Putamen (tissue), 1 donor: ENCODE results near the gene OR5AU1.
"Not testable (repeated sequence)": the region's sequence is repeated elsewhere in the genome, so short reads cannot be mapped to it uniquely, and the experiment has no call there.

Source experiments
- DNase-seq: peaks from one replicate; pipeline ENCODE4 v3.0.0-alpha.2; 2016; ENCODE audit warnings: low spot score

OR5AU1 gene

DNA sequence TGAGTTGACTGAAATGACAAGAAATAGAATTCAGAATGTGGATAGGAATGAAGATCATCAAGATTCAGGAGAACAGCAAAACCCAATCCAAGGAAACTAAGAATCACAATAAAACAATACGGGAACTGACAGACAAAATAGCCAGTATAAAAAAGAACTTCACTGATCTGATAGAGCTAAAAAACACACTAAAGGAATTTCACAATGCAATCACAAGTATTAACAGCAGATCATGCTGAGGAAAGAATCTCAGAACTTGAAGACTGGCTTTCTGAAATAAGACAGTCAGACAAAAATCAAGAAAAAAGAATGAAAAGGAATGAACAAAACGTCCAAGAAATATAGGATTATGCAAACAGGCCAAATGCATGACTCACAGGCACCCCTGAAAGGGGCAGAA is 15.3 kb upstream of the OR5AU1 start:
- DNase-seq, result no peak

DNA sequence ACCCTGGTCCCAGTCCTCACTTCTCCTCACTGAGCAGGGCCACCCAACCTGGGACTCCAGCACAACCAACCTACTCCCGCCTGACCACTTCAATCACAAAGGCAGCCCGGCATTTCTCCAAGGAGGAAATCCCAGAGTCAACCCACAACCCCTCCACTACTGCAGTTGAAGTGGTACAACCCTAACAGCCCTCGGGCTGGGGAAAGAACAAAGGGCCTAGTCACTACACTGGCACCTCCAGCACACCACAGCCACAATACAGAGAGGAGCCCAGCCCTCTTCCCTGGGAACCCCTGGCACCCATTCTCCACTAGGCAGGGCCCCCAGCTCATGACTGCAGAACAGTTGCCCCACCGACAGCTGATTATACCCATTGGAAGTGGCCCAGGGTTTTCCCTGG is 13.7 kb upstream of the OR5AU1 start:
- DNase-seq, result no peak

DNA sequence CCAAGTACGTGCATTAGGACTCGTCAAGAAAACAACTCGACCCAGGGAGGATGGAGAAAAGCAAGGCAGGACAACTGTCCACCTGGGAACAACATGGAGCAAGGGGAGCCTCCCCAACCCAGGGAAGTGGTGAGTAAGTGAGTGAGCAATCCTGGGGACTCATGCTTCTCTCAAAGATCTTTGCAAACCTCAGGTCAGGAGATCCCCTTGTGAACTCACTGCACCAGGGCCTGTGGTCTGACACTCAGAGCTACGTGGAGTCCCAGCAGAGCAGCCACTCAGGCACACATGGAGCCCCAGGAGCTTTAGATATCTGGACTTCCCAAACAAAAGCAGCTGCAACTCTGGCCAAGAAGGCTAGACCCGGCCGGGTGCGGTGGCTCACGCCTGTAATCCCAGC is 12.2 kb upstream of the OR5AU1 start:
- no peak for DNase-seq

DNA sequence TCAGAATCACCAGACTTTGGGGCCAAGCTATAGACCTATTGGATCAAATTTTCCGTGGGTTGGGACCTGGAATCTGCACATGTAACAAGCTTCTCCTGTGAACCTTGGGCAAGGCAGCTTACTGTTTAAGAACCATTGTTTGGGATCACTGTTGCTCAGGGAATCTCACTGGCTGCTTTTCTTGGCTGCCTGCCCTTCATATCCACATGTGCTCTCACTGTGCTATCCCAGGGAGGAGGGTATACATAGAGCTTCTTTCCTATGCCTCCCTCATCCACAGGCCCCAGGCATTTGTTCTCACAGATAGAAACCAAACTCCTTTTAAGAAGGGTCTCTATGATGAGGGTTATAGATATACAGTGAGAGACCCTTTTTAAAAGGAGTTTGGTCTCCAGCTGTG is 9.8 kb upstream of the OR5AU1 start:
- DNase-seq, result not testable (repeated sequence)

DNA sequence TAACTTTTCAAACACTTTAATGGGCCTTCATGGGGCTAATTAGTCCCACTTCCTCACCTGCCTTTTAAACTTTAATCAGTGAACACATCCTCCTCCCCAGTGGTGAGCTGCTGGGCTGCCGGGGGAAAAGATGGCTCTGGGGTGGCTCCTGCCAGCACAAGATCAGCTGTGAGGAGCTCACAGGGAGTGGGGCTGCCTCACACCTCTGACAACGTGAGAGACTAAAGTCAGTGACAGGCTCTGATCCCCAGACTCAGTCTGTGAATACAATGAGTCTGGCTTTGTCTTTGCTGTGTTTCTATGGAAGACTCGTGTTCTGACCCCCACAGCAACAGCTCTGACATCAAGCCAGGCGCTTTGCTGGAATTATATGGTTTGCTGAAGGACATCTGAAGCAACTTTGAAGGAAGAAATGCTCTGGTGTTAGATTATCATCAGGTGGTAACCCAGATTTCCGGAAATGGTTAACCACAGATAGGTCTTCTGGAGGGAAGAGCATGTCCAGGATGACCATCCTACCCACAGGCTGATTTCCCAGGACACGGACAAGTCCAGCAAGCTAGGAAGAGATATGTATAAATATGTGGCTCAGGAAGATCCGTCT is 9.2 kb upstream of the OR5AU1 start:
- DNase-seq, result not testable (repeated sequence)

DNA sequence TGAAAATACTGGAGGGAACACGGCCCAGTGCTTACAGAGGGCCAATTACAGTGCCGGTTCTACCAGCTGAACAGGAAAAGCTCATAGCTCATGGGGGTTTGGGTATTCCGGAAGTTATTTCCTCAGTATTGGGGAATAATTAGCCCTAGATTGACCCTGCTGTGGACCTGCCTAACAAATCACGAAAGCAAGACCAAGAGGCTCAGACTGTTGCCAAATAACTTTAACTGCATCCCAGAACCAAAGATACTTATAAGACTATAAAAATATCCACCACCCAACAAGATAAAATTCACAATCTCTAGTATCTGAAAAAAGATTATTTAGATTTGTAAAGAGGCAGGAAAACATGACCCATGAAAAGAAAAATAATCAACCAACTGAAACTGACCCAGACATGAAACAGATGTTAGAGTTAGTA is 8.0 kb upstream of the OR5AU1 start:
- DNase-seq, result no peak

DNA sequence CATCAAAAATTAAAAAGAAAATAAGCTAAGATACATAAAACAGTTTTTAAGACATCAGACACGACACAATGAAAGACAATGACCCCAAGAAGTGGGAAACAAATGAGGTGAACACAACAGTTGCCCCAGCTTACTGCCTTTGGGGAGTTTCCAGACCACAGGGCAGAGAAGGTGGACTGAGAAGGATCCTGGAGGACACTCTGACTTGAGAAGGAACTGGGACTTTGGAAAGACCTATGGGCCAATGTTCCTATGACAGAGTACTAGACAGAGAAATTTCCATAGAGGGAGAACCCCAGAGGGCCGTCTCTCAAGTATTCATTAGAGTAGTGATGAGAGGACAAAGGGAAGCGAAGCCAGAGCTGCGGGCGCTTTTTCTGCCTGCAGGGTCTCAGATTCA is 6.2 kb upstream of the OR5AU1 start:
- no peak for DNase-seq

DNA sequence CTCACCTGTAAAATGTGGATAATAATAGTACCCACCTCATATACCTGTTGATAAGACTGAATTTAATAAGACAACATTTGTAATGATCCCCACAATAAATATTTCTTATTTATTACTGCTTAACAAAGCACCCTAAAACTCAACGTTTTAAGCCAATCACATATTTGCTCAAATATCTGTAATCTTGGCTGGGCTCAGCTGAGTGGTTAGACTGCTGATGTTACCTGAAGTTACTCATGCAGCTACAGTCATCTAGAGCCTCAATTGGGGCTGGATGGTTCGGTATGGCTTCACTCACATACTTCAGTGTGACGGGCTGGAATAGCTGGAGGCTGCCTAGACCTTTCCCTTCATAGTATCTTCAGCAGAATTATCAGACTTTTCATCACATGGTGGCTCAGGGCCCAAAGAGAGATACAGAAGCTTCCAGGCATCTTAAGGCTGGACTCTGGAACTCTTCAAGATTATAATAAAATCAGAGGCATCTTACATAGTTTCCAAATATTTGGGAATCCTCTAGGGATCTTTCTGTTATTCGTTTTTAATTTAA is 4.3 kb upstream of the OR5AU1 start:
- no peak for DNase-seq

DNA sequence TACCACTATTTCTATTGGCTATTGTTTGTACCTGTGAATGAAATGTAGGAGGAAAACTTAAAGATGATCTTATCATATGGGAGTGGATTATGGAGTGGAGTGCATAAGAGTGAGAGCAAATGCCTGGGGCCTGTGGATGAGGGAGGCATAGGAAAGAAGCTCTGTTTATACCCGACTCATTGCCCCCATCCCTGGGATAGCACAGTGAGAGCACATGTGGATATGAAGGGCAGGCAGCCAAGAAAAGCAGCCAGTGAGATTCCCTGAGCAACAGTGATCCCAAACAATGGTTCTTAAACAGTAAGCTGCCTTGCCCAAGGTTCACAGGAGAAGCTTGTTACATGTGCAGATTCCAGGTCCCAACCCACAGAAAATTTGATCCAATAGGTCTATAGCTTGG is 2.3 kb upstream of the OR5AU1 start:
- not testable (repeated sequence) for DNase-seq

DNA sequence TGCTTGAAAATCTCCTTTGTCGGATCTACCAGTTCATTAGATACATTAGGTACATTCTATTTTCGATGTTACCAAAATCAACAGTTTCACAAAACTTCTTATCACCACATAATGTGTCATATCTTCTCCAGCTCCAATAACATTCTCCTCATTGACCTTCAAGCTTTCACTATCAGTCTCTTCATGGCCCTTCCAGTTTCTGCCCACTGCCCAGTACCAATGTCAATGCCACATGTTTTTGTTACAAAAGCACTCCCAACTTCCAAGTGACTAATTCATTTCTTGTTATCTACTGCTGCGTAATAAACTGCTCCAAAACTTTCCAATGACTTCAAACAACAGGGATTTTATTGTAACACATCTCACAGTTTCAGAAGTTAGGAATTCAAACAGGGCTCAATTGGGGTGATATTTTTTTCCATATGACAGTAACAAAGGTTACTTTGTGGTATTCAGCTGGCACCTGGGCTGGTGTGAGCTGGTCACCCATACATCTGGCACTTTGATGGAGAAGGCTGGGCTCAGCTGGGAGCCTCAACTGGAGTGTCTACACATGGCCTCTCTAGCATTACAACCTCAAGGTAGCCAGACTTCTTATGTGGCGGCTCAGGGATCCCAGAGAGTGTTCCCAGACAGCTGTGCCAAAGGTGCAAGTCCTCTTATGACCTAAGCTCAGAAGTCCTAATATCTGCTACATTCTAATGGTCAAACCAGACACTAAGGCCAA is 6.1 kb downstream of the OR5AU1 start:
- DNase-seq, result no peak

DNA sequence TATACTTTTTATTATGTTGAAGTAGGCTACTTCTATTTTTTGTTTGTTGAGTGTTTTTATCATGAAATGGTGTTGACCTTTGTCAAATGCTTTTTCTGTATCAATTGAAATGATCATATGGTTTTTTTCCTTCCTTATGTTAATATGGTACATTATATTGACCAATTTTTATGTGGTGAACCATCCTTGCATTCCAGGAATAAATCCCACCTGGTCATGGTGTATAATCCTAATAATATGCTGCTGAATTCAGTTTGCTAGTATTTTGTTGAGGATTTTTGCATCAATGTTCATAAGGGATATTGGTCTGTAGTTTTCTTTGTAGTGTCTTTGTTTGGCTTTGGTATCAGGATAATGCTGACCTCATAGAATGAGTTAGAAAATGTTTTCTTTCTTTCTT is 10.4 kb downstream of the OR5AU1 start:
- DNase-seq, result no peak

DNA sequence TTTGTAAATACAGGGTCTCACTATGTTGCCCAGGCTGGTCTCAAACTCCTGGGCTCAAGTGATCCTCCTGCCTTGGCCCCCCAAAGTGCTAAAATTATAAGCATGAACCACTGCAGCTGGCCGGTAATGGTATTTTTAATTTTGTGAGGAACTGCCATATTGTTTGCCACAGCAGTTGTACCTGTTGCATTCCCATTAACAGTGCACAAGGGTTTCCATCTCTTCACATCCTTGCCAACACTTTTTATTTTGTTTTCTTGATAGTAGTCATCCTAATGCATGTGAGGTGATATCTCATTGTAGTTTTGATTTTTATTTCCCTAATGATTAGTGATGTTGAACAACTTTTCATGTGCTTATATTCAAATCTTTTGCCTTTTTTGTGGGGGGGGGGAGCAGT is 13.5 kb downstream of the OR5AU1 start:
- no peak for DNase-seq

DNA sequence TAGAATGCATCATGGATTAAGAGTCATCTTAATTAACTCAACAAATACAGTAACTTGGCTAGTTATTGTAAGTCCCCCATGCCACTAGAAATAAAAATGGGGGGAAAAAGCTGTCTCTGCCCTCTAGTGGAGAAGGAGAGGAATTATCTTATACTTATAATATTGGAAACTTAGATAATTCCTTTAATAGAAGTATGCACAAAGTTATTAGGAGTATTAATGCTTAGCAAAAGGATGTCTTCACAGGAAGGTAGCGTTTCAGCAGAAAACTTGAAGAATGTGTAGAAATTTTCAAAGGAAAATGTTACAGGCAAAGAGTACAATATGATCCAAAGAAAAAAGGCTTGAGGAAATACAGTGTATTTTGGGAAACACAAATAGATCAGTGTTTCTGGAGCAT is 19.8 kb downstream of the OR5AU1 start:
- DNase-seq, result no peak

DNA sequence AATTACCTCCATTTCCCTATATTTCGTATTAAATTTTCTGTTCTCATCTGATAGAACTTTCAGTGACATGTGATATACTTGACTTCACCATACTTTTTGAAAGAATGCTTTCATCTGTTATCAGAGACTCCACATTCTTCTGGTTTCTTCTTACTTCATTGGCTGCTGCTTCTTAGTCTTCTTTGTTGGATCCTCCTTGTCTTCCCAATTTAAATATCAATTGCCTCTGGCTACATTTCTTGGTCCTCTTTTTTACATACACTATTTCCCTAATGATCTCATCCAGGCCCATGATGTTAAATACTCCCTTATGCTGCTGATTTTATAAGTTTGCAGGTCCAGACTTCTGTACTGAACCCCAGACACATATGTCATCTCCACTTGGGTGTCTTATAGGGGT is 22.0 kb downstream of the OR5AU1 start:
- DNase-seq, result no peak

DNA sequence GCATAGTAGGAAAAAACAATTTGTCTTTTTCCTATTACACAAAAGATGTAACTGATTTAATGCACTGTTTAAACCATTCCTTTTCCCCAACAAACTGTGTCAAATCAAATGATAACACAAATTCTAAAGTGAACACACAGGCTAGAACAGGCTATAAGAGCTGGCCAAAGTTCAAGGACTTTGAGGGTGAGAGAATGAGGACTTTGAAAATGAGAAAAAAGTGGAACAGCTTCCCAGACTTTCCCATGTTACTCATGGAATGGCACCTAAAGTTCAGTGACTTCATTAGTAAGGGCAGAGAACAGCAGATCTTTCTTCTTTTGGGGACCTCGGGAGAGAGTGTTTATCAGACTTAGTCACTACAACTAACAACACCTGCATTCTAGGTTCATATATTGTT is 32.4 kb downstream of the OR5AU1 start:
- no peak for DNase-seq

DNA sequence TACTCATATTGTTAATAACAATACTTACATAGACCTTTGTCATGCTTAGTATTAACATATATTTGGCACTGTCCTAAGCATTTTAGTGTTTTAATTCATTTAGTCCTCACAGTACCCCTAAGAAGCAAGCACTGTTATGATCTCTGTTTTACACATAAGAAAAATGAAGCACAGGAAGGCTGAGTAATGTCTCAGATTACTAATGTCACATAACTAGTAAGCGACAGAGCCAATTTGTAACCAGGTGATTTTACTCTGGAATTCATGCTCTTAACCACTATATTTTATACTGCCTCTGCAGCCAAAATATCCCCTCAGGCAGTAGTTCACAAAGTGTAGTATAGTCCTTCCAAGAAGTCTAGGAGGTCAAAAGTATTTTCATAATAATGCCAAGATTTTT is 34.7 kb downstream of the OR5AU1 start:
- no peak for DNase-seq

DNA sequence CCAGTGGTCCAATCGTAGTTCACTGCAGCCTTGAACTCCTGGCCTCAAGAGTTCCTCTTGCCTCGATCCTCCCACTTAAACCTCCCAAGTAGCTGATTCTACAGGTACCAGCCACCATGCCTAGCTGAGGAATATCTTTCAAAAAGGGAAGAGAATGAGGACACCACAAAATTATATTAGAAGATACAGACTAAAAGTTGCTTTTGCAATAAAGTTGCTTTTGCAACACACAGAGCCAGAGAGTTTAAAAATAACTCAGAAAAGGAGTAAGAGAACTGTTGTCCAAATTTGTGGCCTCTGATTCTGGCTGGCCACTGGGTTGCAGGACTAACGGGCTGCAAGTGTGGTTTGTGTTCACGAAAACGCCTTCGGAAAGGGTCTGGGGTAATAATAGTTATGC is 35.2 kb downstream of the OR5AU1 start:
- DNase-seq, result no peak

DNA sequence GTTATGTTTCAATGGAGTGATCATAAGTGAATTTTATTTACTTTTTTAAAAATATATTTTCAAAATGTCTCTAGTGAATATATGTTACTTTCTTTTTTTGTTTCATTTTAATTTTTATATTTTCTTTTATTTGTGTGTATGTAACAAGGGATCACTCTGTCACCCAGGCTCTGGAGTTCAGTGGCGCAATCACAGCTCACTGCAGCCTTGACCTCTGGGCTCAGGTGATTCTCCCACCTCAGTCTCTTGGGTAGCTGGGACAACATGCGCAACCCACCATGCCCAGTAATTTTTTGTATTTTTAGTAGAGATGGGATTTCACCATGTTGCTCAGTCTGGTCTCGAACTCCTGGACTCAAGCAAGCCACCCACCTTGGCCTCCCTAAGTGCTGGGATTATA is 36.9 kb downstream of the OR5AU1 start:
- no peak for DNase-seq

DNA sequence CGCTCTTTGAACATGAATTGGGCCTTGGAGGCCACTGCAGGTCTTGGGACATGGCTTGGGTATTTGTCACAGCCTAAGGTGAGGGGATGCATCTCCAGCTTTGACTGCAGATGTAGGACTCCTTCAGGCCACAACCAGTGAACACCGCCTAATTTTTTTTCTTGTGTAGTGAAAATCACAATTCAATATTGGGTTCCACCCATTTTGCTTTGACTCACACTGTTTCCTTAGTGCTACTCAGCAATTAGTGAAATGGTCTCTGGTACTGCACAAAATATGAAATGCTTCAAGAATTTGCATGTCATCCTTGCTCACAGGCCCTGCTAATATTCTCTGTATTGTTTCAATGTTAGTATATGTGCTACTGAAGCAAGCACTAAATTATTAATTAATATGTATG is 42.5 kb downstream of the OR5AU1 start:
- no peak for DNase-seq

DNA sequence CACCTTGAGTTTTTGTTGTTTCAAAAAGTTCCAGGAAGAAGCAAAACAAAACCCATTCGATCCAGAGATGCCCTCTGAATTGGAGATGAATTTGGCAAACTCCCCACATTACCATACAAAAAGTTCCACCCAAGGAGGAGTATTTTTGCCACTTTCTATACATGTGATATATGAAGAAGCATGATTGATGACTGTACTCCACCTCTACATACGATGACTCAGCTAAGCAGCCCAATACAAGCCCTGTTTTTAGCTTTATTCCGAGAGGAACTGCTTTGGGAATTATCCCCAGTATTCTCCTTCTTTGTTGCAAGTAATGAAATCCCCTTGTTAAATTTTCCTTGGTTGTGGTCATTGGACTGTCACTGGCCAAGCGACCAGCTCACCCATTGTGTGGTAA is 43.6 kb downstream of the OR5AU1 start:
- DNase-seq, result no peak

DNA sequence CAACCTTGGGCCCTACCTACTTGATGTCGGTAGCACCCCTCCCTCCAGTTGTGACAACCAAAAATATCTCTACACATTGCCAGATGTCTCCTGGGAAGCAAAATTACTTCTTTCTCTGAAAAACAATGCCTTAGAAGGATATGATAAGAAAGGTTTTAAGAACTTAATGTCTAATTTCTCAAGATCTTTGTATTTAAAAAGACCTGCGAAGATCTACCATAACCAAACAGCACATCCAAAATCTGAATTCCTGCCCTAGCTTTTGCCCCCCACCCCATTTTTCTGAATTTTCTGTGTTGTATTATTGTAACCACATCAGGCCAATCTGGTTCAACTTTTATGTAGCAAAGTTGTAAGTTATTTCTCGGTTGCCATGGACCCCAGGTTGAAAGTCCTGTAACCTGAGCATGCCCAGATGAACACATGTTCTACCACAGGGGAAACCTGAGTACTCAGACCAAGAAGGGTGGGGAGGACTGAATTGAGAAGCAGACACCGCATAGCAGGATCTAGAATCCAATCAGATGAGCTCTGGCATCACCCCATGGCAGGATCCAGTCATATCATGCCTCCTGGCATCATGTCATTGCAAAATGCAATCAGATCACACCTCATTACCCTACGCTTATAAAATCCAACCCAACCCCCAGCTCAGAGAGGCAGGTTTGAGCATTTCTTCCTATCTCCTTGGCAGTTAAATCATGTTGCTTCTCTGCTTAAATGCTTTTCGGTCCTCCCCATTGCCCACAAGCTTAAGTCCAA is 46.3 kb downstream of the OR5AU1 start:
- no peak for DNase-seq

DNA sequence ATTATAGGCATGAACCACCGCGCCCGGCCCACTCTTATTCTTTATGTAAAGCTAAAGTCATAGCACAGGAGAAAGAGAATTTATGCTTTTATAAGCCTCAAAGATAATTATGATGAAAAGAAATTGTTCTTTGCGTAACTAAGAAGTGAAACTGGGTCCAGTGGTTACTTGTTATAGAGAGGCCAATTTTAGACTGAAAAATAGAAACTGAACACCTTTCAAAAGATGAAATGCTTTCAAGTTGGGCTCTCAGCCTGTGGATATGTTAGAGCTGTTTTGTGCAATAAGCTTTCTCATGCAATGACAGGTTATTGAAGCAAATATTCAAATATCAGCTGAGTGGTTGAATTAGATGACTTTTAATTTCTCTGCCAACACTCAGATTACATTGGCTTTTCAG is 47.1 kb downstream of the OR5AU1 start:
- no peak for DNase-seq

DNA sequence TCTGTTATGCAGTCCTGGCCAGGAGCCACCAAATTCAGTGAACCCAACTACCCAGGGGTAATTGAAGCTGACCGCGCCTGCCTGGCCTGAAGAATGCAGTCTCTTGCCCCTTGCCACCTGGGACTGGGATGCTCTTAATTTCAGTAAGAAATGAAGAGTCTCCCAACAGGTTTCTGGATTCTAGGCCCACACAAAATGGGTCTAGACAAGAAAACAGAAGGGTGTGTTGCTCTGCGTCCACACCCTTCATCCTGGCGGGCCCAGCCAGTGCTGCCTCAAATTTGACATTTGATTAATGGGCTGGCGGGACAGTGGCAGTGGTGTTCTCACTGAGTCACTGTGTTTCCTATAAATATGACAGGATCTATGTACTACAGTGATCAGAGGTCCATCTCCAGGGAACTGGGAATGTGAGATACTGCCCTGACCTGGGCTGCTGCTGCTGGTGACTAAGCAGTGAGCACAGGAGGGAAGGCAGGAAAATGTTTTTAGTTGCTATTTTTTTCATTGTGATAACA is 48.5 kb downstream of the OR5AU1 start:
- DNase-seq, result no peak
